Small intestine (tissue), 7 donors: ENCODE results near the gene CECR2. TPM values are rescaled to one million over a fixed set of nuclear protein-coding genes. Genes with fewer than 3 reads are reported as not detected.

Source experiments
- DNase-seq, 2 donors: peaks; one replicate each; pipeline versions ENCODE4 v3.0.0 to v3.0.0-alpha.2; 2013
- FAIRE-seq: peaks from 2 replicates; lab custom pipeline; 2012; peaks lifted over from hg19 to GRCh38; lab: Jason Lieb, UNC
- H3K27ac ChIP-seq, 3 donors: one replicate each; pipeline ENCODE4 v1.5.1; 2013; ENCODE audit warnings: low read length in 2 of 3, mild to moderate bottlenecking in 2 of 3, control low read depth in 1 of 3, inconsistent platforms in 1 of 3, low read depth in 1 of 3, moderate library complexity in 1 of 3
- H3K27me3 ChIP-seq, 3 donors: one replicate each; pipeline ENCODE4 v1.6.1; 2013; ENCODE audit warnings: low read length in 3 of 3, inconsistent platforms in 1 of 3; ENCODE audit not compliant: control insufficient read depth in 3 of 3, insufficient read depth in 3 of 3
- H3K36me3 ChIP-seq, 3 donors: one replicate each; pipeline ENCODE4 v1.6.1; 2013; ENCODE audit warnings: low read length in 3 of 3, inconsistent platforms in 1 of 3, low read depth in 1 of 3, mild to moderate bottlenecking in 1 of 3, moderate library complexity in 1 of 3; ENCODE audit not compliant: control insufficient read depth in 3 of 3, insufficient read depth in 2 of 3
- H3K4me1 ChIP-seq, 3 donors: one replicate each; pipeline ENCODE4 v1.6.1; 2013; ENCODE audit warnings: low read length in 2 of 3, inconsistent platforms in 1 of 3, low read depth in 1 of 3, mild to moderate bottlenecking in 1 of 3, moderate library complexity in 1 of 3; ENCODE audit not compliant: control insufficient read depth in 3 of 3, insufficient read depth in 2 of 3
- H3K4me3 ChIP-seq, 3 donors: one replicate each; pipeline ENCODE4 v1.5.1; 2013; ENCODE audit warnings: low read length in 3 of 3, control low read depth in 1 of 3, inconsistent platforms in 1 of 3, low read depth in 1 of 3, mild to moderate bottlenecking in 1 of 3, moderate library complexity in 1 of 3
- H3K9me3 ChIP-seq, 2 donors: one replicate each; pipeline ENCODE4 v1.6.1; 2013; ENCODE audit warnings: low read depth in 1 of 2, low read length in 1 of 2; ENCODE audit not compliant: control insufficient read depth in 2 of 2, insufficient read depth in 1 of 2
- WGBS, 3 donors: extraction: QIAGEN DNeasy Blood & Tissue Kit; methylation state at CpG; one replicate each; pipeline ENCODE4 v1.1.7; 2013; 5-methylcytosine and 5-hydroxymethylcytosine counted together
- polyA plus RNA-seq, 4 donors: library from polyadenylated mRNA; stranded (reverse) in 3 of 4; unstranded in 1 of 4; fragments of 200-250 nt in 3 of 4; fragments of 120-200 nt in 1 of 4; gene quantifications; one replicate each; pipeline versions ENCODE4 v1.2.1 to v1.2.3, GENCODE V29; 2013
- donor health status: healthy with polysubstance abuse.
- donor health status: control.
- donor health status: control.
- donor health status: Bipolar disorder and iron deficiency.
- donor health status: healthy.

CECR2 gene
- polyA plus RNA-seq, 4 donors = under 0.01 to 0.84 (median 0.34) TPM

GRCh38 chr22:17435375-17435774 is 66.1 kb downstream of the CECR2 start:
- 67 to 86% (median 80%) methylated on average over 3 of the region's 3 CpGs for WGBS, 3 donors
- DNase-seq (no peak), FAIRE-seq (no peak)
- no peaks in the 10 kb centered on the region for H3K9me3 ChIP-seq
- no peaks in the 10 kb centered on the region for H3K4me1 ChIP-seq
- no peak overlapping the region for H3K27ac ChIP-seq
- no peaks in the 10 kb centered on the region for H3K36me3 ChIP-seq
- no peak overlapping the region for H3K4me3 ChIP-seq
- no peaks in the 10 kb centered on the region for H3K27me3 ChIP-seq

GRCh38 chr22:17436382-17436980 is 67.2 kb downstream of the CECR2 start:
- Histone ChIP-seq H3K9me3 (no peaks in the 10 kb centered on the region), H3K36me3 (no peaks in the 10 kb centered on the region), H3K27ac (no peak overlapping the region), H3K4me1 (no peaks in the 10 kb centered on the region), H3K4me3 (no peak overlapping the region), H3K27me3 (no peaks in the 10 kb centered on the region)
- WGBS, 3 donors = 39 to 52% (median 49%) methylated on average over 5 of the region's 5 CpGs
- DNase-seq = no peak
- no peak for FAIRE-seq

- WGBS, 3 donors = 37 to 60% (median 48%) methylated on average over 8 of the region's 8 CpGs
- Histone ChIP-seq H3K9me3 (no peaks in the 10 kb centered on the region), H3K27ac (no peak overlapping the region), H3K4me1 (no peaks in the 10 kb centered on the region), H3K27me3 (no peaks in the 10 kb centered on the region), H3K4me3 (no peak overlapping the region), H3K36me3 (no peaks in the 10 kb centered on the region)
- no peak for DNase-seq
- FAIRE-seq = no peak
Measured at GRCh38 chr22:17436981-17437412, 67.7 kb downstream of the CECR2 start.

- Histone ChIP-seq H3K4me3 (no peak overlapping the region), H3K4me1 (no peaks in the 10 kb centered on the region), H3K27me3 (no peaks in the 10 kb centered on the region), H3K36me3 (no peaks in the 10 kb centered on the region), H3K27ac (no peak overlapping the region), H3K9me3 (no peaks in the 10 kb centered on the region)
- no peak for DNase-seq
- FAIRE-seq = no peak
- 86 to 90% (median 86%) methylated on average over 2 of the region's 2 CpGs for WGBS, 3 donors
Measured at GRCh38 chr22:17438026-17438425, 68.8 kb downstream of the CECR2 start.

GRCh38 chr22:17441326-17441725 is 72.1 kb downstream of the CECR2 start:
- Histone ChIP-seq H3K36me3 (no peaks in the 10 kb centered on the region), H3K9me3 (no peaks in the 10 kb centered on the region), H3K4me1 (no peaks in the 10 kb centered on the region), H3K27me3 (no peaks in the 10 kb centered on the region), H3K27ac (no peak overlapping the region), H3K4me3 (no peak overlapping the region)
- WGBS, 3 donors = 81 to 90% (median 85%) methylated on average over 5 of the region's 5 CpGs
- FAIRE-seq (no peak), DNase-seq (no peak)

DNA sequence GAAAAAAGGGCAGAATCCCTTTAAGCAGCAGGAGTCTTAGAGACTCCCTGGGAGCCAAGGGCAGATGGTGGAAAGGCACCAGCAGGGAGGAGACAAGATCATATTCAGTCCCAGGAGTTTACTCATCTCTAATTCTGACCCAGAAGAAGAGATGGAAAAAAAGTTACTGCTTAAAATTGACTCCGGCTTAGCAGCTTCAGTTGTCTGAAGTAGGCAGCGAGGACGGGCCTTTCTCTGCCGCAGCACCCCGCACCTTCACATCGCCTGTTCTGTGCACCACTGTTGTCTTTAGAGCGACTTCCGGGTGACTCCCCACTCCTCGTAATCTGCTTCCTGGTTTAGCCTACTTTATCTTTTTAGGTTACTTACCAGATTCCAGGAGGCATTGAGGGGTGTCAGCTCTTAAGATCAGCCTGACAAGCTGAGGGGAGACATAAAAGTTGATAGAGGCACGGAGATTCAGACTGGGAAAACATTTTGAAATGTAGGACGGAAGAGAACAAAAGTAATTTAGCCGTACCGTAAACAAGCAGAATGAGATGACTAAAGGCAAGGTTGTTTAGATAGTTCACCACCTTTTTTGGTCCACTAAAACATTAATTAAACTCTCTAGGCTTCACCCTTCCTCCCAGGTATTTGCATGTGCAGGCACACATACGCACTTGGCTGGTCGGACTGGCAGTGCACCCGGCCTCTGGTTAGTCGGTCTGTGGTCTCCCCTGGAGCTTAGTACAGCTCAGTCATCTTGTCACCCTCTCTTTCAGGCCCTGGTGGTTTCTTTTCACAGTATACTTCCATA is 74.3 kb downstream of the CECR2 start:
- Histone ChIP-seq H3K27ac (no peak overlapping the region), H3K36me3 (no peaks in the 10 kb centered on the region), H3K27me3 (no peaks in the 10 kb centered on the region), H3K9me3 (no peaks in the 10 kb centered on the region), H3K4me1 (no peaks in the 10 kb centered on the region), H3K4me3 (no peak overlapping the region)
- FAIRE-seq (no peak), DNase-seq (no peak)
- WGBS, 3 donors = 82 to 83% (median 82%) methylated on average over 17 of the region's 17 CpGs

- H3K27me3 ChIP-seq = no peaks in the 10 kb centered on the region
- no peaks in the 10 kb centered on the region for H3K4me1 ChIP-seq
- DNase-seq (no peak), FAIRE-seq (no peak)
- H3K9me3 ChIP-seq = no peaks in the 10 kb centered on the region
- WGBS, 3 donors = 73 to 94% (median 88%) methylated on average over 6 of the region's 6 CpGs
- no peak overlapping the region for H3K4me3 ChIP-seq
- no peak overlapping the region for H3K27ac ChIP-seq
- no peaks in the 10 kb centered on the region for H3K36me3 ChIP-seq
Measured at GRCh38 chr22:17444204-17444504, 74.9 kb downstream of the CECR2 start.

DNA sequence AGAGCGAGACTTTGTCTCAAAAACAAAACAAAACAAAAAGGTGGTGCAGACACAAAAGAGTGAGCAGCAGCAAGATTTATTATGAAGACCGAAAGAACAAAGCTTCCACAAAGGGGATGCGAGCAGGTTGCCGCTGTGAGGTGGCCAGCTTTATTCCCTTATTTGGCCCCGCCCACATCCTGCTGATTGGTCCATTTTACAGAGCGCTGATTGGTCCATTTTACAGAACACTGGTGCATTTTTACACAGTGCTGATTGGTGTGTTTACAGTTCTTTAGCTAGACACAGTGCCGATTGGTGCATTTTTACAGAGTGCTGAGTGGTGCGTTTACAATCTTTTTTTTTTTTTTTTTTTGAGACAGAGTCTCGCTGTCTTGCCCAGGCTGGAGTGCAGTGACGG is 77.4 kb downstream of the CECR2 start:
- no peaks in the 10 kb centered on the region for H3K36me3 ChIP-seq
- WGBS, 3 donors = 91 to 96% (median 96%) methylated on average over 9 to 10 of the region's 10 CpGs
- DNase-seq (no peak), FAIRE-seq (no peak)
- no peaks in the 10 kb centered on the region for H3K9me3 ChIP-seq
- no peak overlapping the region for H3K4me3 ChIP-seq
- H3K27ac ChIP-seq = no peak overlapping the region
- H3K27me3 ChIP-seq = no peaks in the 10 kb centered on the region
- H3K4me1 ChIP-seq = no peaks in the 10 kb centered on the region
